Activated gamma-delta T cell treated with anti-CD3 and anti-CD28 coated beads, Interleukin-2, amount 50 U/mL, for 16 hours (primary cell): ENCODE measurements around the gene TMEM201.
"Not testable (repeated sequence)": the region's sequence is repeated elsewhere in the genome, so short reads cannot be mapped to it uniquely, and the experiment has no call there.

ENCODE experiments used
- DNase-seq: peaks from one replicate; pipeline ENCODE4 v3.0.0-alpha.2; 2020; ENCODE audit warnings: low read depth

Gene TMEM201, protein sequence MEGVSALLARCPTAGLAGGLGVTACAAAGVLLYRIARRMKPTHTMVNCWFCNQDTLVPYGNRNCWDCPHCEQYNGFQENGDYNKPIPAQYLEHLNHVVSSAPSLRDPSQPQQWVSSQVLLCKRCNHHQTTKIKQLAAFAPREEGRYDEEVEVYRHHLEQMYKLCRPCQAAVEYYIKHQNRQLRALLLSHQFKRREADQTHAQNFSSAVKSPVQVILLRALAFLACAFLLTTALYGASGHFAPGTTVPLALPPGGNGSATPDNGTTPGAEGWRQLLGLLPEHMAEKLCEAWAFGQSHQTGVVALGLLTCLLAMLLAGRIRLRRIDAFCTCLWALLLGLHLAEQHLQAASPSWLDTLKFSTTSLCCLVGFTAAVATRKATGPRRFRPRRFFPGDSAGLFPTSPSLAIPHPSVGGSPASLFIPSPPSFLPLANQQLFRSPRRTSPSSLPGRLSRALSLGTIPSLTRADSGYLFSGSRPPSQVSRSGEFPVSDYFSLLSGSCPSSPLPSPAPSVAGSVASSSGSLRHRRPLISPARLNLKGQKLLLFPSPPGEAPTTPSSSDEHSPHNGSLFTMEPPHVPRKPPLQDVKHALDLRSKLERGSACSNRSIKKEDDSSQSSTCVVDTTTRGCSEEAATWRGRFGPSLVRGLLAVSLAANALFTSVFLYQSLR

DNA sequence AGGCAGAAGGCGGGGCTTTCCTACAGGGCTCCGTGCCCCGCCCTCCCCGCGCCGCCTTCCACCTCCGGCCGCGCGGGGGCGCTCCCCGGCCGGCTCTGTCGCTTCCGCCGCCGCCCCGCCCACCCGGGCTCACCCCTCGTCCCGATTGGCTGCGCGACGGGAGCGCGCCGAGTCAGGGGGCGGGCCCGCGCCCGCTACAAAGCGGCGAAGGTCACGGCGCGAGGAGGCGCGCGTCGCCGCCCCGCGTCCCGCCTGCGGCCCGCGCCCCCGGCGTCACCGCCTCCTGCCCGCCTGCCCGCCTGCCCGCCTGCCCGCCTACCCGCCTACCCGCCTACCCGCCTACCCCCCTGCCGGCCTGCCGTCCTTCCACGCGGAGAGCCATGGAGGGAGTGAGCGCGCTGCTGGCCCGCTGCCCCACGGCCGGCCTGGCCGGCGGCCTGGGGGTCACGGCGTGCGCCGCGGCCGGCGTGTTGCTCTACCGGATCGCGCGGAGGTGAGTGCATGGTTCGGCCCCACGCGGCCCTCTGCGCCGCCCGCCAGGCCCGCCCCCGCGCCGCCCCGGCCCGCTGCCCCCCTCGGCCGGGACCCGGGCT, at the start of gene TMEM201:
Gene TMEM201 (plus strand): TSS at position 361 of the 593 bp plus-strand sequence. CDS start 20 bp downstream, at position 381.
- peak; percentile 91 for DNase-seq

DNA sequence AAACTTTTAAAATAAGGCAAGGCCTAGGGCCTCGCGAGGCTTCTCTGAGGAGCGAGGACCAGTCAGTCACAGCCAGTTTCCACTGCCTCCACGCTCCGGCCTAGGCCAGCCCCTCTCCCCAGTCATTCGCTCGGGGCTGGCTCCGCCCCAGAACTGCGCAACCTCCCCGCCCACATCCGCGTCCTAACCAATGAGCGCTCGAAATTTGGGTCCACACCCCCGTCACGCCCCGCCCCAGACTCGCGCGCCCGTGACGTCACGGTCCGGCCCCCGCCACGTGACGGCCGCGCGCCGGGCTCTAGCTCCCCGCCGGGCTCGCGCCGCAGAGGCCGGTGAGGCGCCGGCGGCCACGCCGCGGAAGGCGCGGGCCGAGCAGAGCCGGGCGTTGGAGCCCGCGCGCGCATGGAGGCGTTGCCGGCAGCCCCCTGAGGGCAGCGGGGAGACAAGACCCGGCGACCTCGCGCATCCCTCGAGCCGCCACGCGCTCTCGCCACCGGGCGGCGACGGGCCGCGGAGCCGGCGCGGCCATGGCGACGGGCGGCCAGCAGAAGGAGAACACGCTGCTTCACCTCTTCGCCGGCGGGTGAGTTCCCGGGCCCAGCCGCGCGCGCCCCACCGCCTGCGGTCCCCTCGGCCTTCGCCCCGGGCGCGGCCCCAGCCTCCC, 49.4 kb upstream of the TMEM201 start, which contains the start of gene SLC25A33:
Gene SLC25A33 (plus strand): TSS at position 301 of the 664 bp plus-strand sequence. CDS start 227 bp downstream, at position 528.
- peak; percentile 97 for DNase-seq

DNA sequence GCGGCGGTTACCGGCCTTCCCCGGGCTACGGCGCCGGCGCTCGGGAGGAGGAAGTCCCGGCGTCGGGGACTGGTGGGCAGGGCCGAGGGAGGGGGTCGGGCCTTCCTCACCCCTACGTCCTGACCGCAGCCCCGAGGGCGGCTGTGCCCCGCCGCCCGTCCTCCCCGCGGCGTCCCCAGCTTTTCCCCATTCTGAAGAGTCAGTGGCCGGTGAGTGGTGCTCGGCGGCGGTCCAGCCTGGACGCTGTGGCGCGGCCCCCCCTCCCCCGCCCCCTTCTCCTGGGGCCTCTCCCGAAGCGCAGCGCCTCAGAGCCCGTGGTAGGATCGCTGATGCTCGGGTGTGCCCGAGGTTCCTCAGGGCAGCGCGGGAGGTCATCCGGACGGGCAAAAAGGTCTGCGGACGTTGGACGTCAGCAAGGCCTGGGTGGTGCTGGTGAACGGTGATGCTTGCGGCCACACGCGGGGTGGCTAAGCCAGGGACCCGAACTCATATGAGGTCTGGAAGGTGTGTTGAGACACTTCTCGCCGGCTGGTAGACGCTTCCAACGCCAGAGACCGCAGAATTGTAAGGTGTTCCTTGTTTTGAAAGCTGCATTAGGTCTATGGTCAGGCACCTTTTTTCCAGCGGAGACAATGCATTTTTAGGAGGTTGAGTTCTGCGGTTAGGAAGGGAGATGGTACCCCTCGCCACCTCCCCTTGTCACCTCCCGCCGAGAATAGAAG, 48.7 kb upstream of the TMEM201 start:
- DNase-seq, result peak; percentile 29

- DNase-seq, result no peak
Measured at GRCh38 chr1:9542430-9542829, 46.3 kb upstream of the TMEM201 start.

- DNase-seq, result no peak
Measured at GRCh38 chr1:9544926-9545325, 43.8 kb upstream of the TMEM201 start.

DNA sequence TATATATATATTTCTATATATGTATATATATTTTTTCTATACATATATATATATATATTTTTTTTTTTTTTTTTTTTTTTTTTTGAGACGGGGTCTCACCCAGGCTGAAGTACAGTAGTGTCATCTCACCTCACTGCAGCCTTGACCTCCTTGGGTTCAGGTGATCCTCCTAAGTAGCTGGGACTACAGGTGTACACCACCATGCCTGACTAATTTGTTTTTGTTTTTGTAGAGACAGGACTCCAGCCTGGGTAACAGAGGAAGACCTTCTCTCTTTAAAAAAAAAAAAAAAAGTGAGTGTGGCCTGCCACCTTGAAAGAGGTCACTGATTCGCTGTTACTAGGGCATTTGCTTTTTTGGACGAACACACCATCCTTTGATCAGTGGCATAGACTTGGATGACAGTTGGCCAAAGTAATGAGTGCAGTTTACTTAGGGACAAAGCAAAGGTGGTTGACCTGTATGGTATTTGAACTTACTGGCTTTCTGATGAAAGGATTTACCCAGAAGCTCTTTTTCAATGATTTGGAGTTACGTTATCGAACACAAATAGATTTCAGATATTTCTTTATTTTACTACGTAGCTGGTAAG, 38.7 kb upstream of the TMEM201 start:
- DNase-seq, result no peak

GRCh38 chr1:9551984-9552383, 36.7 kb upstream of the TMEM201 start:
- DNase-seq, result no peak

DNA sequence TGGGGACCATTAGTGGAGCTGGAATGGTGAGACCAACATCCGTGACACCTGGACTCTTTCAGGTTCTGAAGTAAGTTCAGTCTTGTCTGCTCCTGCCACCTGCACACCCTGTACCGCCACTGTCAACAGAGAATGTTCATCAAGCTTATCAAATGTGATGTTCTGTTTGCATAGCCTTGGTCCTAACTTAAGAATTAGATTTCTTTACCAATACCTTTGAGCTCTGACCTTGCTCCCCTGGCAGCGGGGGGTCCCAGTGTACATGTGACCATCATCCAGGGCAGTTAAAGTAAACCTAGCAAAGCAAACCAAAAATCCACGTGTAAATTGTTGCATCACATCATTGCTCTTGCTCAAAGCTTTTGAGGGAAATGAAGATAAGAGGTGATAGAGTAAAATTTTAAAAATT, 35.0 kb upstream of the TMEM201 start:
- no peak for DNase-seq

- DNase-seq, result no peak
Measured at GRCh38 chr1:9555942-9556341, 32.8 kb upstream of the TMEM201 start.

DNA sequence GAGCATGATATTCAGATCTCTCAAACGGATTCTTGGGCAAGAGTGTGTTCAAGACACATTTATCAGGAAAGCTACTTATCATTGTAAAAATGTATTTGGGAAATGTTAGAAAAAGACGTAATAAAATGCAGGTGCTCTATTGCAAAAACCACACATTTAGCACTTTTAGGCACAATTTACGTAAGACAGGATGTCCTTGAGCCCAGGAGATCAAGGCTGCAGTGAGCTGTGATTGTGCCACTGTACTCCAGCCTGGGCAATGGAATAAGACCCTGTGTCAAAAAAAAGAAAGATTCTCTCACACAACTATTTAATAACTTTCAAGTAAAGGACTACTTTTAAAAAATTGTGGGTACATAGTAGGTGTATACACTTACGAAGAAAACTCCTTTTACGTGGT, 31.1 kb upstream of the TMEM201 start:
- DNase-seq, result no peak

DNA sequence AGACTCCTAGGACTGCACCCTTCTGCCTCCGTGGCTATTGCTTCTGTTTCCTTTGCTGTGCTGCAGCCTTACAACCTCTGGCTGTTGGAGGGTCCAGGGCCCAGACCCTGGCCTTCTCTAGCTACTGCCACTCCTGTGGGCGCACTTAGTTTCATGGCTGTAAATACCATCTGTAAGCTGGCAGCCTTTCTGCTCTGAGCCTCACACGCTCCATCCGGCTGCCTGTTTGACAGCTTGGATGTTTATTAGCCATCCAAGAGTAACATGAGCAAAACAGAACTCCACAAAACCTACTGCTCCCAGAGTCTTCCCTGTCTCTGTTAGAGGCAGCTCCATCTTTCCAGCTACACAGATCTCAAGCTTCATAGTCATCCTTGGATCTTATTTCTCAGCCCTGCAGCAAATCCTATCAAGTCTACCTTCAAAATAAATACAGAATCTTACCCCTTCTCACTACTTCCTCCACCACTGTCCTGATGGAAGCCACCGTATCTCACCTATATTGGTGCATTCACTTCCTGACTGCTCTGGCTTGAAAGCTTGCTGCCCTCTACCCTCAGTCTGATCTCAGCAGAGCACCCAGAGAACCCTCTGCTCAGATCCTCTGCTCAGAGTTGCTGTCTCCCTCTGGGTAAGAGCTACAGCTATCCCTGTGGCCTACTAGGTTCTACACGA, 30.3 kb upstream of the TMEM201 start:
- no peak for DNase-seq

- no peak for DNase-seq
Measured at GRCh38 chr1:9558946-9559545, 29.7 kb upstream of the TMEM201 start.

DNA sequence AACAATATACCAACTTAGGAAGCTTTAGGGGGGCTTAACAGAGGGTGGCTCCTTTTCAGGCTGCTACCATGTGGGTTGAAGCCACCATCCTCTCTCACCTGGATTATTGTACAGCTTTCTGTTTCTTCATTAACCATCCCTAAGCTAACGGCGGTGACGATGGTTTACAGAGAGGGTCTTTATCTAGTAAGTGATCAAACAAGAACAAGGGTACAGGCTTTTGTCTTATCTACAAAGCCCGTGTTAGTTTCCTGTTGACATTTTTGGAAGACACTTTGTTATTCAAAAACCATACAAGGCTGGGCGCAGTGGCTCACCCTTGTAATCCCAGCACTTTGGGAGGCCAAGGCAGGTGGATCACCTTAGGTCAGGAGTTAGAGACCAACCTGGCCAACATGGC, 29.0 kb upstream of the TMEM201 start:
- no peak for DNase-seq

DNA sequence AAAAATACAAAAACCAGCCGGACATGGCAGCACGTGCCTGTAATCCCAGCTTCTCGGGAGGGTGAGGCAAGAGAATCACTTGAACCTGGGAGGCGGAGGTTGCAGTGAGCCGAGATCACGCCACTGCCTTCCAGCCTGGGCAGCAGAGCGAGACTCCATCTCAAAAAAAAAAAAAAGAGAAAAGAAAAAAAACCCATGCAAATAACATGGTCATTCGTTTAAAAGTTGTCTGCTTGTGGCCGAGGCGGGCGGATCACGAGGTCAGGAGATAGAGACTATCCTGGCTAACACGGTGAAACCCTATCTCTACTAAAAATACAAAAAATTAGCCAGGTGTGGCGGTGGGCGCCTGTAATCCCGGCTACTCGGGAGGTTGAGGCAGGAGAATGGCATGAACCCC, 28.6 kb upstream of the TMEM201 start:
- DNase-seq, result not testable (repeated sequence)

DNA sequence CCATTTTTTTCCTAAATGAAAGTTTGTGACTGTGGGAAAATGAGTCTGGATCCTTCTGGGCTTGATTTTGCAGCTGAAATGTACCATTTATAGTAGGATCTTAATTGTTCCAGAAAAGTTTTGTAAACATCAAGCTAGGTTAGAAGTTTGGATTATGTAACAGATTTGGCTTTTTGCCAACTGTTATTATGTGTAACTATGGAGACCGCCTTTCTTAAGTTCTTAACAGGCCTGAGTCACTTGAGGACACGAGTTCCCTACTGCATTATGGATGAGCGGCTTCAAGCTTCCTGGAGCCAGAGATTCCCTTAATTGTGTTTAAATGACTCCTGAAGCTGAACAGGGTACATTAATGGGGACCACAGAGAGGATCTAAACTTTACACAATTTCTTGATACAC, 27.3 kb upstream of the TMEM201 start:
- no peak for DNase-seq

DNA sequence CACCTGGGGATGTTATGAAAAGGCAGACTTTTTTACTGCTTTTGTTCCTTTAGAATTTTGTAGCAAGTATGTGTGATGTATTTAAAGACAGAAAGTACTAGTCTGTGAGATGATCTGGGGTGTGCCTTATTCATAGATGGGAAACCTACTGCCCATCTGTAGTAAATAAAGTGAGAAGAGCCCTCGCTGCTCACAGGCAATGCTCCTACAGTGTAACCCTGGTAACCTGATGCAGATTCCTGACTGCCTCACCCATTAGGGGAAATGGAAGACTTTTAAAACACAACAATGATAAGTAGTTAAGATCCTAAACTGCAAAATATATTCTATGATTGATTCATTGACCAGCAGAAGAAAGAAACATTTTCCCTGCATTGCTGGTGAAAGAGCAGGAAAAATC, 19.4 kb upstream of the TMEM201 start:
- DNase-seq, result no peak

DNA sequence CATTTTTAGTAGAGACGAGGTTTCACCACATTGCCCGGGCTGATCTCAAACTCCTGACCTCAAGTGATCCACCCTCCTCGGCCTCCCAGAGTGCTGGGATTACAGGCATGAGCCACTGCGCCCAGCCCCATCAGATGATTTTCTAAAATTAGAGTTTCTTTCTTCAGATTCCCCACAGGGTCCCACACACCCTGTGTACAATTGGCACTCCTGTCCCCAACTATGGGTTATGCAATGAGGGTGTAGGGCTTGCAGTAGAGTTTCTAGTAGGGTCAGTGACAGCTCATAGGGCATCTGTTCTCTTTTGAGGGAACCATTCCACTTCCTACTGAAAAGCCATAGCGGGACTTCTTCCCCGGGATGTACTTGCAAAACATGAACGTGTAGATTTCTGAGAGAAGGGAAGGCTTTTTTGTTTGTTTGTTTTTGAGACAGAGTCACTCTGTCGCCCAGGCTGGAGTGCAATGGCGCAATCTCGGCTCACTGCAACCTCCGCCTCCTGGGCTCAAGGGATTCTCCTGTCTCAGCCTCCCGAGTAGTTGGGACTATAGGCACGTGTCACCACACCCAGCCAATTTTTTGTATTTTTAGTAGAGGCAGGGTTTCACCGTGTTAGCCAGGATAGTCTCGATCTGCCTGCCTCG, 17.7 kb upstream of the TMEM201 start:
- DNase-seq, result not testable (repeated sequence)

GRCh38 chr1:9573723-9574122, 15.0 kb upstream of the TMEM201 start:
- no peak for DNase-seq

DNA sequence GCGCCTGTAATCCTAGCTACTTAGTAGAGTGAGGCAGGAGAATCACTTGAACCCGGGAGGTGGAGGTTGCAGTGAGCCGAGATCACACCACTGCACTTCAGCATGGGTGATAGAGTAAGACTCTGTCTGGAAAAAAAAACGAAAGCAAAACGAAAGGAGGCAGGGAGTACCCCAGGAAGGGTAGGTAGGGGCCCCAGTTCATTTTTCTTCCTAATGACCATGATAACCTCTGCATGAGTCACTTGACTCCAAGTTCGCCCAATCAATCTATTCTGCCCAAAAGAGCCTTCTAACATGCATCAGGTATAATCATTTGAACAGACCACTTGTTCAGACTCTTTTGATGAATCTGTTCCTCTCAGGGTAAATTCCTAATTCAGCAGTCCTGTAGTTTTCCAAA, 13.2 kb upstream of the TMEM201 start:
- no peak for DNase-seq

GRCh38 chr1:9576903-9577302, 11.8 kb upstream of the TMEM201 start:
- no peak for DNase-seq
